Neural cell (in vitro differentiated cells): ENCODE data around the gene PPP3CA. TPM values are rescaled to one million over a fixed set of nuclear protein-coding genes. Genes with fewer than 3 reads are reported as not detected.

Experiments used
- H2AFZ ChIP-seq: fragments of 200-600, 300-800 bp; sonication (generic), shearing (Covaris generic); 2 replicates; pipeline ENCODE4 v1.6.0; 2014; ENCODE audit warnings: low read depth, mild to moderate bottlenecking, antibody characterized with exemption, low read length, moderate library complexity
- H3F3A ChIP-seq: fragments of 200-600 bp; shearing (Covaris generic); 2 replicates; pipeline ENCODE4 v1.6.1; 2016; ENCODE audit warnings: mild to moderate bottlenecking, moderate library complexity, mixed read lengths, antibody characterized with exemption, low read length; ENCODE audit not compliant: insufficient read depth, poor library complexity, severe bottlenecking
- H3K27ac ChIP-seq: fragments of 200-600, 300-800 bp; sonication (generic), shearing (Covaris generic); 2 replicates; pipeline ENCODE4 v1.5.1; 2014; ENCODE audit warnings: mild to moderate bottlenecking, low read length, moderate library complexity
- H3K27me3 ChIP-seq: fragments of 300-800, 200-600 bp; sonication (generic), shearing (Covaris generic); 2 replicates; pipeline ENCODE4 v1.6.0; 2014; ENCODE audit warnings: mild to moderate bottlenecking, low read depth, low read length, moderate library complexity; ENCODE audit not compliant: insufficient read depth
- H3K36me3 ChIP-seq: fragments of 300-800, 200-600 bp; sonication (generic), shearing (Covaris generic); 2 replicates; pipeline ENCODE4 v1.5.1; 2014; ENCODE audit warnings: mild to moderate bottlenecking, antibody characterized with exemption, low read length, moderate library complexity; ENCODE audit not compliant: insufficient read depth
- H3K4me2 ChIP-seq: fragments of 300-800, 200-600 bp; sonication (generic), shearing (Covaris generic); 2 replicates; pipeline ENCODE4 v1.6.0; 2014; ENCODE audit warnings: mild to moderate bottlenecking, low read length
- H3K4me3 ChIP-seq: fragments of 300-800, 200-600 bp; sonication (generic), shearing (Covaris generic); 2 replicates; pipeline ENCODE4 v1.5.1; 2014; ENCODE audit warnings: mild to moderate bottlenecking, low read length, moderate library complexity
- H3K79me2 ChIP-seq: fragments of 200-600 bp; shearing (Covaris generic); replicated peaks from 2 replicates; pipeline ENCODE4 v1.6.0; 2014; ENCODE audit warnings: mild to moderate bottlenecking, low read length, moderate library complexity; ENCODE audit not compliant: insufficient read depth
- H3K9ac ChIP-seq: fragments of 300-800, 200-600 bp; sonication (generic), shearing (Covaris generic); 2 replicates; pipeline ENCODE4 v1.6.1; 2016; ENCODE audit warnings: mild to moderate bottlenecking, low read length, mixed read lengths
- H3K9me2 ChIP-seq: fragments of 200-600 bp; shearing (Covaris generic); 2 replicates; pipeline ENCODE4 v1.6.1; 2016; ENCODE audit warnings: mild to moderate bottlenecking, low read length, mixed read lengths; ENCODE audit not compliant: insufficient read depth
- H3K9me3 ChIP-seq: fragments of 200-600, 300-800 bp; sonication (generic), shearing (Covaris generic); 2 replicates; pipeline ENCODE4 v1.6.1; 2016; ENCODE audit warnings: mild to moderate bottlenecking, mixed run types, low read length, moderate library complexity, mixed read lengths
- H4K20me1 ChIP-seq: fragments of 200-600 bp; shearing (Covaris generic); 2 replicates; pipeline ENCODE4 v1.6.1; 2016; ENCODE audit warnings: mild to moderate bottlenecking, mixed run types; ENCODE audit not compliant: insufficient read depth
- EP300 ChIP-seq: fragments of 450-650 bp; conservative IDR thresholded peaks from 2 replicates; pipeline ENCODE4 v1.6.1; 2014; ENCODE audit warnings: antibody characterized with exemption, mild to moderate bottlenecking, moderate library complexity; ENCODE audit not compliant: poor library complexity, severe bottlenecking
- EZH2 ChIP-seq: fragments of 200-600, 300-800 bp; shearing (Covaris generic), sonication (generic); IDR thresholded peaks from 2 replicates; pipeline ENCODE4 v1.6.1; 2014; ENCODE audit warnings: antibody characterized with exemption, low read length, borderline replicate concordance, mild to moderate bottlenecking; ENCODE audit not compliant: insufficient read depth, poor library complexity, severe bottlenecking
- MXI1 ChIP-seq: fragments of 450-650 bp; conservative IDR thresholded peaks from 2 replicates; pipeline ENCODE4 v1.6.1; 2014; ENCODE audit warnings: antibody characterized with exemption, mild to moderate bottlenecking; ENCODE audit not compliant: poor library complexity, severe bottlenecking
- POLR2AphosphoS5 ChIP-seq: IDR thresholded peaks from 2 replicates; pipeline ENCODE4 v1.6.1; 2012
- RAD21 ChIP-seq: fragments of 450-650 bp; conservative IDR thresholded peaks from 2 replicates; pipeline ENCODE4 v1.6.1; 2014; ENCODE audit warnings: antibody characterized with exemption, mild to moderate bottlenecking, moderate library complexity
- SMC3 ChIP-seq: fragments of 450-650 bp; conservative IDR thresholded peaks from 2 replicates; pipeline ENCODE4 v1.6.1; 2014; ENCODE audit warnings: antibody characterized with exemption, mild to moderate bottlenecking, moderate library complexity; ENCODE audit not compliant: poor library complexity
- TAF1 ChIP-seq: IDR thresholded peaks from 2 replicates; pipeline ENCODE4 v1.6.1; 2012; ENCODE audit warnings: low read depth
- polyA plus RNA-seq: library from polyadenylated mRNA; depleted of rRNA; stranded (reverse); fragments of >200 nt; gene quantifications from 2 replicates; pipeline ENCODE4 v1.2.3, GENCODE V29; 2014
- TF ChIP-seq, protein P1 (sequence below): fragments of 450-650 bp; IDR thresholded peaks from 2 replicates; pipeline ENCODE4 v1.5.1; 2014; ENCODE audit warnings: antibody characterized with exemption, mild to moderate bottlenecking, moderate library complexity; ENCODE audit not compliant: poor library complexity, severe bottlenecking

Gene PPP3CA
- polyA plus RNA-seq, 1 donor from 2014 or later = 78.2 TPM

DNA sequence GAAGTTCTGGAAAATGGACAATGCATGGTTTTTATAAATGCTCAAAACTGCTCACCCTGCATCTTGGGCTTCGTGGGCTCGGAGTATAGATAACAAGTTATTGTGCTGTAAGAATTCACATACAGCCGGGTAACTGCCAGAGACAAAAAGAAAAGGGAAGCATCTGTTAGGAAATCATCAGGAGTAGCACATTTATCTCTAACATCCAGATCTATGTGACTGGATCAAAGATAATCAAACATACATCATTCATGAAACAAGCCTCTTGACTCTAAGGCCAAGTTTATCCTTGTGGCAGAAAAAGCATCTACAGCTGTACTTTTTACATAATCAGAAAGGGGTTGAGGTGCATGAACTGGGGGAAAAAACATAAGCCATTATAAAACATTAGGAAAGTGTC lies 264.2 kb downstream of the PPP3CA start (continued):
- no peak for TF ChIP-seq RAD21

DNA sequence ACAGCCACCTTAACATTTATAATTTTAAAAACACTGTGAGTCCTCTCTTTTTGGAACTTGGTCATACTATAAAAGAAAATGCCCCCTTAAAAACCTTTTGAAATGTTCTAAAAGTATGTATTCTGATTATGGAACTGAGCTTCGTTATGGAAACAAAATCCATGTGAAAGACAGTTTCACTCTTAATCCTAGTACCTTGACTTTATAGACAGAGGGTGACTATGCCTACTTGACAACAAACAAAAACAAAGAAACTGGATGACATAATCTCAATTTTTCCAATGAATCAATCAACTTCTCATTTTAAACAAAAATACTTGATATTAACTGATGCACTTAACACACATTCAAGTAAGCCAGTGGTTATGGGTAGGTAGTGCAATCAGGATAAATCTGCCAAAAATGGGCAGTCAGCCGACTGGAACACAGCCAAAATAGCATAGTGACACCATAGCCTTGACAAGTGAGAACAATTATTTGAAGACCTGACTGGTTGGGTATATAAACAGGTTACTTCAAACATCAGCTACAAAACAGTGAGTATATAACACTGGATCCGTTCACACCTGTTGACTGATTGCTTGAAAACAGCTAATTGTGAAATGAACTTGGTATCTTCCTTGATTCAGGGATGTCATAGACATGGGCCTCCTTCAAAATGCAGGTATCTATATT lies 265.5 kb downstream of the PPP3CA start:
- Histone ChIP-seq H3F3A (no peaks in the 10 kb centered on the region), H2AFZ (no peak overlapping the region), H3K36me3 (no peaks in the 10 kb centered on the region), H3K9me2 (no peaks in the 10 kb centered on the region), H3K9ac (no peak overlapping the region), H3K4me3 (no peak overlapping the region), H3K27me3 (no peaks in the 10 kb centered on the region), H3K9me3 (no peaks in the 10 kb centered on the region), H3K4me2 (no peak overlapping the region), H3K27ac (no peak overlapping the region), H3K79me2 (no peaks in the 10 kb centered on the region), H4K20me1 (no peaks in the 10 kb centered on the region)
- no peak for TF ChIP-seq EZH2
- TF ChIP-seq, protein P1, sequence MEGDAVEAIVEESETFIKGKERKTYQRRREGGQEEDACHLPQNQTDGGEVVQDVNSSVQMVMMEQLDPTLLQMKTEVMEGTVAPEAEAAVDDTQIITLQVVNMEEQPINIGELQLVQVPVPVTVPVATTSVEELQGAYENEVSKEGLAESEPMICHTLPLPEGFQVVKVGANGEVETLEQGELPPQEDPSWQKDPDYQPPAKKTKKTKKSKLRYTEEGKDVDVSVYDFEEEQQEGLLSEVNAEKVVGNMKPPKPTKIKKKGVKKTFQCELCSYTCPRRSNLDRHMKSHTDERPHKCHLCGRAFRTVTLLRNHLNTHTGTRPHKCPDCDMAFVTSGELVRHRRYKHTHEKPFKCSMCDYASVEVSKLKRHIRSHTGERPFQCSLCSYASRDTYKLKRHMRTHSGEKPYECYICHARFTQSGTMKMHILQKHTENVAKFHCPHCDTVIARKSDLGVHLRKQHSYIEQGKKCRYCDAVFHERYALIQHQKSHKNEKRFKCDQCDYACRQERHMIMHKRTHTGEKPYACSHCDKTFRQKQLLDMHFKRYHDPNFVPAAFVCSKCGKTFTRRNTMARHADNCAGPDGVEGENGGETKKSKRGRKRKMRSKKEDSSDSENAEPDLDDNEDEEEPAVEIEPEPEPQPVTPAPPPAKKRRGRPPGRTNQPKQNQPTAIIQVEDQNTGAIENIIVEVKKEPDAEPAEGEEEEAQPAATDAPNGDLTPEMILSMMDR = no peak
- no peak for TF ChIP-seq SMC3

DNA sequence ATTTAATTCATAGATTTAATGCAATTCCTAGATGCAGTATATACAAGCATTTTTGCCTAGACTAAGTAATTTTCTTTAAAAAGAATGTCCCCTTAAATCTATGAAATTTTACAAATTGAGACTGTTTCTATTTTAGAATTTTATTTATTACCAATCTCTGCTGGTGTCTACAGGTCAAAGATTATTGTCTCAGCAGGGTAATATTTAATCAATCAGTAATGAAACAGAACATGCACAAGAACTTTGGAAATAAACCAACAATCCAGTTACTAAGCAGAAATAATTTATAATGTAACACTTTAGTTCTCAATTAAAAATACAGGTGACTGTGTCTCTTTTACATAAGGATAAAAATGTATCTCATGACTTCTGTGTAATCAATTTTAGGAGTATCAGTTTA lies 266.2 kb downstream of the PPP3CA start:
- Histone ChIP-seq H3K9ac (no peak overlapping the region), H3K27ac (no peak overlapping the region), H3K4me3 (no peak overlapping the region), H3K27me3 (no peaks in the 10 kb centered on the region), H4K20me1 (no peaks in the 10 kb centered on the region), H2AFZ (no peak overlapping the region), H3K9me3 (no peaks in the 10 kb centered on the region), H3K36me3 (no peaks in the 10 kb centered on the region), H3K9me2 (no peaks in the 10 kb centered on the region), H3K79me2 (no peaks in the 10 kb centered on the region), H3K4me2 (no peak overlapping the region), H3F3A (no peaks in the 10 kb centered on the region)
- TF ChIP-seq SMC3 (no peak), MXI1 (no peak), EP300 (no peak), POLR2AphosphoS5 (no peak), RAD21 (no peak), TAF1 (no peak), EZH2 (no peak)
- TF ChIP-seq, protein P1 = no peak
